Loucy (cell line): ENCODE results near the gene C16orf54.

Source experiments
- EZH2phosphoT487 ChIP-seq: fragments of 200-600 bp; IDR thresholded peaks from 2 replicates; pipeline ENCODE4 v1.6.1; 2018; ENCODE audit warnings: antibody characterized with exemption, mild to moderate bottlenecking, moderate library complexity, borderline replicate concordance
- TF ChIP-seq, protein P1 (sequence below): fragments of 200-600 bp; sonication (generic); conservative IDR thresholded peaks from 2 replicates; pipeline ENCODE4 v1.5.1; 2014; ENCODE audit warnings: mild to moderate bottlenecking, antibody characterized with exemption, low read length

DNA sequence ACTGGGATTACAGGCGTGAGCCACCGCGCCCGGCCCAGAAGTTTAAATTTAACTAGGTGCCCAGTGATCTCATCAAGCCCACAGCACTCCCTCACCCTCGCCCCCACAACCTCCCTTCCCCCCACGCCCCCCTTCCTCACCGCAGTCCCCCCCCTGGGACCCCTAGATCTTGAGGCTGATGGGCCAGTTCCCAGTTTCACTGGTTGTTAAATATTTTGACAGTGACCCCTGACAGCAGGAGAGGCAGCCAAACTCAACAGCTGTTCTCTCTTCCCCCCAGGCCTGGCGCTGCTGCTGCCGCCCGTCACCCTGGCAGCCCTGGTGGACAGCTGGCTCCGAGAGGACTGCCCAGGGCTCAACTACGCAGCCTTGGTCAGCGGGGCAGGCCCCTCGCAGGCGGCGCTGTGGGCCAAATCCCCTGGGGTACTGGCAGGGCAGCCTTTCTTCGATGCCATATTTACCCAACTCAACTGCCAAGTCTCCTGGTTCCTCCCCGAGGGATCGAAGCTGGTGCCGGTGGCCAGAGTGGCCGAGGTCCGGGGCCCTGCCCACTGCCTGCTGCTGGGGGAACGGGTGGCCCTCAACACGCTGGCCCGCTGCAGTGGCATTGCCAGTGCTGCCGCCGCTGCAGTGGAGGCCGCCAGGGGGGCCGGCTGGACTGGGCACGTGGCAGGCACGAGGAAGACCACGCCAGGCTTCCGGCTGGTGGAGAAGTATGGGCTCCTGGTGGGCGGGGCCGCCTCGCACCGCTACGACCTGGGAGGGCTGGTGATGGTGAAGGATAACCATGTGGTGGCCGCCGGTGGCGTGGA, 51.2 kb downstream of the C16orf54 start:
- TF ChIP-seq, protein P1, sequence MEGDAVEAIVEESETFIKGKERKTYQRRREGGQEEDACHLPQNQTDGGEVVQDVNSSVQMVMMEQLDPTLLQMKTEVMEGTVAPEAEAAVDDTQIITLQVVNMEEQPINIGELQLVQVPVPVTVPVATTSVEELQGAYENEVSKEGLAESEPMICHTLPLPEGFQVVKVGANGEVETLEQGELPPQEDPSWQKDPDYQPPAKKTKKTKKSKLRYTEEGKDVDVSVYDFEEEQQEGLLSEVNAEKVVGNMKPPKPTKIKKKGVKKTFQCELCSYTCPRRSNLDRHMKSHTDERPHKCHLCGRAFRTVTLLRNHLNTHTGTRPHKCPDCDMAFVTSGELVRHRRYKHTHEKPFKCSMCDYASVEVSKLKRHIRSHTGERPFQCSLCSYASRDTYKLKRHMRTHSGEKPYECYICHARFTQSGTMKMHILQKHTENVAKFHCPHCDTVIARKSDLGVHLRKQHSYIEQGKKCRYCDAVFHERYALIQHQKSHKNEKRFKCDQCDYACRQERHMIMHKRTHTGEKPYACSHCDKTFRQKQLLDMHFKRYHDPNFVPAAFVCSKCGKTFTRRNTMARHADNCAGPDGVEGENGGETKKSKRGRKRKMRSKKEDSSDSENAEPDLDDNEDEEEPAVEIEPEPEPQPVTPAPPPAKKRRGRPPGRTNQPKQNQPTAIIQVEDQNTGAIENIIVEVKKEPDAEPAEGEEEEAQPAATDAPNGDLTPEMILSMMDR: no peak
- no peak for TF ChIP-seq EZH2phosphoT487
